WTC11 (cell line): ENCODE results near the gene S1PR3. TPM values are rescaled to one million over a fixed set of nuclear protein-coding genes. Genes with fewer than 3 reads are reported as not detected.

ENCODE experiments used
- ATAC-seq: fragments of 200-7000 bp; cut with Tn5 transposase; 2 replicates; pipeline ENCODE4 v1.10.0; 2021; ENCODE audit warnings: mild to moderate bottlenecking, moderate library complexity
- CTCF ChIA-PET: fragments of 300-600 bp; sonication (Branson Sonifier 250); formaldehyde crosslinking; loops from one replicate; lab custom pipeline; 2021; ENCODE audit warnings: antibody characterized with exemption; lab: Charles Lee
- POLR2A ChIA-PET: fragments of 350-600 bp; sonication (Branson Sonifier 250); formaldehyde crosslinking; loops from one replicate; lab custom pipeline; 2021; ENCODE audit warnings: antibody characterized with exemption; lab: Charles Lee
- DNase-seq: peaks from one replicate; pipeline ENCODE4 v3.0.0; 2021; ENCODE audit warnings: low spot score
- H3K27ac Mint-ChIP-seq: 2 replicates; pipeline ENCODE4 v1.8.0; 2021; ENCODE audit warnings: mixed read lengths
- H3K27me3 Mint-ChIP-seq: 2 replicates; pipeline ENCODE4 v1.8.0; 2021; ENCODE audit warnings: low read depth, mild to moderate bottlenecking, moderate library complexity, mixed read lengths
- H3K36me3 Mint-ChIP-seq: 2 replicates; pipeline ENCODE4 v1.8.0; 2021; ENCODE audit warnings: mixed read lengths
- H3K4me1 Mint-ChIP-seq: 2 replicates; pipeline ENCODE4 v1.8.0; 2022; ENCODE audit warnings: mixed read lengths
- H3K4me3 Mint-ChIP-seq: 2 replicates; pipeline ENCODE4 v1.8.0; 2021; ENCODE audit warnings: mild to moderate bottlenecking, moderate library complexity, mixed read lengths
- H3K9me3 Mint-ChIP-seq: 2 replicates; pipeline ENCODE4 v1.8.0; 2021; ENCODE audit warnings: mixed read lengths
- ATF6 ChIP-seq: sonication (generic); formaldehyde crosslinking; IDR thresholded peaks from 2 replicates; pipeline ENCODE4 v1.8.1; 2023; ENCODE audit warnings: mild to moderate bottlenecking, missing genetic modification reagents
- ELF4 ChIP-seq: sonication (generic); formaldehyde crosslinking; IDR thresholded peaks from 2 replicates; pipeline ENCODE4 v1.8.1; 2022; ENCODE audit warnings: low read depth, mild to moderate bottlenecking, moderate library complexity, missing genetic modification reagents
- ETV6 ChIP-seq: sonication (generic); formaldehyde crosslinking; IDR thresholded peaks from 2 replicates; pipeline ENCODE4 v1.8.1; 2022; ENCODE audit warnings: mild to moderate bottlenecking, missing genetic modification reagents
- FOXP1 ChIP-seq: sonication (generic); formaldehyde crosslinking; IDR thresholded peaks from 2 replicates; pipeline ENCODE4 v1.8.0; 2022; ENCODE audit warnings: missing genetic modification reagents, mild to moderate bottlenecking, moderate library complexity, borderline replicate concordance
- HMGXB4 ChIP-seq: sonication (generic); formaldehyde crosslinking; IDR thresholded peaks from 2 replicates; pipeline ENCODE4 v1.8.1; 2023; ENCODE audit warnings: mild to moderate bottlenecking, moderate library complexity, missing genetic modification reagents
- JAZF1 ChIP-seq: fragments of 250-450 bp; sonication (Bioruptor Pico); IDR thresholded peaks from 2 replicates; pipeline ENCODE4 v1.9.0; 2021; ENCODE audit warnings: moderate library complexity, mild to moderate bottlenecking, inconsistent platforms
- MLX ChIP-seq: sonication (generic); formaldehyde crosslinking; IDR thresholded peaks from 2 replicates; pipeline ENCODE4 v1.8.1; 2023; ENCODE audit warnings: mild to moderate bottlenecking, missing genetic modification reagents, moderate library complexity
- NFATC4 ChIP-seq: fragments of 250-450 bp; sonication (Bioruptor Pico); IDR thresholded peaks from 2 replicates; pipeline ENCODE4 v1.9.0; 2021; ENCODE audit warnings: mild to moderate bottlenecking
- NFYB ChIP-seq: sonication (generic); formaldehyde crosslinking; conservative IDR thresholded peaks from 2 replicates; pipeline ENCODE4 v1.8.0; 2022; ENCODE audit warnings: low read depth, missing genetic modification reagents
- NR2C2 ChIP-seq: sonication (generic); formaldehyde crosslinking; IDR thresholded peaks from 2 replicates; pipeline ENCODE4 v1.8.0; 2022; ENCODE audit warnings: mild to moderate bottlenecking, missing genetic modification reagents
- NR3C1 ChIP-seq: sonication (generic); formaldehyde crosslinking; conservative IDR thresholded peaks from 2 replicates; pipeline ENCODE4 v1.8.1; 2023; ENCODE audit warnings: low read depth, mild to moderate bottlenecking, missing genetic modification reagents
- PRRX2 ChIP-seq: fragments of 250-450 bp; sonication (Bioruptor Pico); IDR thresholded peaks from 2 replicates; pipeline ENCODE4 v1.8.0; 2021; ENCODE audit warnings: mild to moderate bottlenecking
- RORB ChIP-seq: fragments of 250-450 bp; sonication (Bioruptor Pico); IDR thresholded peaks from 2 replicates; pipeline ENCODE4 v1.9.0; 2021; ENCODE audit warnings: mild to moderate bottlenecking
- TEAD4 ChIP-seq: sonication (generic); formaldehyde crosslinking; IDR thresholded peaks from 2 replicates; pipeline ENCODE4 v1.8.0; 2022; ENCODE audit warnings: mild to moderate bottlenecking, missing genetic modification reagents
- ZNF219 ChIP-seq: sonication (generic); formaldehyde crosslinking; IDR thresholded peaks from 2 replicates; pipeline ENCODE4 v1.8.0; 2023; ENCODE audit warnings: missing genetic modification reagents, mild to moderate bottlenecking, borderline replicate concordance
- ZNF416 ChIP-seq: fragments of 250-450 bp; sonication (Bioruptor Pico); IDR thresholded peaks from 2 replicates; pipeline ENCODE4 v1.9.0; 2021; ENCODE audit warnings: mild to moderate bottlenecking, inconsistent platforms
- ZNF532 ChIP-seq: fragments of 250-450 bp; sonication (Bioruptor Pico); IDR thresholded peaks from 2 replicates; pipeline ENCODE4 v1.9.0; 2021; ENCODE audit warnings: mild to moderate bottlenecking, borderline replicate concordance
- ZNF671 ChIP-seq: fragments of 250-450 bp; sonication (Bioruptor Pico); IDR thresholded peaks from 2 replicates; pipeline ENCODE4 v1.8.0; 2021; ENCODE audit warnings: mild to moderate bottlenecking
- total RNA-seq: library from RNA; stranded (reverse); gene quantifications from 3 replicates; pipeline ENCODE4 v1.2.3, GENCODE V29; 2021
- TF ChIP-seq, protein P1 (sequence below): sonication (generic); formaldehyde crosslinking; IDR thresholded peaks from 2 replicates; pipeline ENCODE4 v1.8.0; 2022; ENCODE audit warnings: missing genetic modification reagents
- TF ChIP-seq, protein P2 (sequence below): fragments of 250-450 bp; sonication (Bioruptor Pico); conservative IDR thresholded peaks from 2 replicates; pipeline ENCODE4 v1.9.0; 2021; ENCODE audit warnings: mild to moderate bottlenecking
- TF ChIP-seq, protein P3 (sequence below): sonication (generic); formaldehyde crosslinking; conservative IDR thresholded peaks from 2 replicates; pipeline ENCODE4 v1.8.1; 2022; ENCODE audit warnings: mild to moderate bottlenecking, missing genetic modification reagents

The S1PR3 gene
- total RNA-seq, 1 experiment from 2014 or later: 7.1 TPM

- no peak for TF ChIP-seq ZNF532 (CRISPR knock-in tag)
- TF ChIP-seq HMGXB4 (CRISPR knock-in tag): peak; percentile 63; the same call in 1 of the 2 replicates
- TF ChIP-seq ATF6 (CRISPR knock-in tag): no peak
- no peak for TF ChIP-seq NFATC4 (CRISPR knock-in tag)
- TF ChIP-seq, protein P1, sequence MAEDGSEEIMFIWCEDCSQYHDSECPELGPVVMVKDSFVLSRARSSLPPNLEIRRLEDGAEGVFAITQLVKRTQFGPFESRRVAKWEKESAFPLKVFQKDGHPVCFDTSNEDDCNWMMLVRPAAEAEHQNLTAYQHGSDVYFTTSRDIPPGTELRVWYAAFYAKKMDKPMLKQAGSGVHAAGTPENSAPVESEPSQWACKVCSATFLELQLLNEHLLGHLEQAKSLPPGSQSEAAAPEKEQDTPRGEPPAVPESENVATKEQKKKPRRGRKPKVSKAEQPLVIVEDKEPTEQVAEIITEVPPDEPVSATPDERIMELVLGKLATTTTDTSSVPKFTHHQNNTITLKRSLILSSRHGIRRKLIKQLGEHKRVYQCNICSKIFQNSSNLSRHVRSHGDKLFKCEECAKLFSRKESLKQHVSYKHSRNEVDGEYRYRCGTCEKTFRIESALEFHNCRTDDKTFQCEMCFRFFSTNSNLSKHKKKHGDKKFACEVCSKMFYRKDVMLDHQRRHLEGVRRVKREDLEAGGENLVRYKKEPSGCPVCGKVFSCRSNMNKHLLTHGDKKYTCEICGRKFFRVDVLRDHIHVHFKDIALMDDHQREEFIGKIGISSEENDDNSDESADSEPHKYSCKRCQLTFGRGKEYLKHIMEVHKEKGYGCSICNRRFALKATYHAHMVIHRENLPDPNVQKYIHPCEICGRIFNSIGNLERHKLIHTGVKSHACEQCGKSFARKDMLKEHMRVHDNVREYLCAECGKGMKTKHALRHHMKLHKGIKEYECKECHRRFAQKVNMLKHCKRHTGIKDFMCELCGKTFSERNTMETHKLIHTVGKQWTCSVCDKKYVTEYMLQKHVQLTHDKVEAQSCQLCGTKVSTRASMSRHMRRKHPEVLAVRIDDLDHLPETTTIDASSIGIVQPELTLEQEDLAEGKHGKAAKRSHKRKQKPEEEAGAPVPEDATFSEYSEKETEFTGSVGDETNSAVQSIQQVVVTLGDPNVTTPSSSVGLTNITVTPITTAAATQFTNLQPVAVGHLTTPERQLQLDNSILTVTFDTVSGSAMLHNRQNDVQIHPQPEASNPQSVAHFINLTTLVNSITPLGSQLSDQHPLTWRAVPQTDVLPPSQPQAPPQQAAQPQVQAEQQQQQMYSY: no peak
- no peak for TF ChIP-seq TEAD4 (CRISPR knock-in tag)
- peak; percentile 46; the same call in 1 of the 2 replicates for TF ChIP-seq ETV6
- no peak for TF ChIP-seq NFYB (CRISPR knock-in tag)
- no peak for TF ChIP-seq ELF4 (CRISPR knock-in tag)
- no peak for TF ChIP-seq PRRX2
- TF ChIP-seq, all 79 proteins: peak for 3
Observed at GRCh38 chr9:88990729-88991065, 571 bp upstream of the S1PR3 start (continued).

DNA sequence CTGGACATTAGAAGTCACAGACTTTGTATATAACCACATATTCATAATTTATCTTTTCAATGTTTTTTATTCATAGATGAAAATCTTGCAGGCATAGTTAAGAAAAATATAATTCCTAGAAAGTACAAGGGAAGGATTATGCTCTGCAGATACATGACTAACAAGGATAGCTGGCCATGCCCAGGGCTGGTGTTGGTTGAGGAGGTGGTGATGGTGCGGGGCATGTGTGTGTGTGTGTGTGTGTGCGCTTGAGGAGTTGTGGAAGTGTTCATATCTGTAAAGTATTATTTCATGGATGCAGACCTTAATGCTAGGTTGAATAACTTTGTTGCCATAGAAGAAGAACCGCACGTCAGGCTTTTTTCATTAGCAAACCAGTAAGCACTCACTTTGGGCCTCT lies 1.3 kb downstream of the S1PR3 start:
- Mint-ChIP-seq H3K27ac (no peak overlapping the region), H3K27me3 (peaks cover 18% of the 10 kb centered on the region), H3K36me3 (0 out of 2 replicates have a peak, but pooled peaks cover under 1% of the 10 kb centered on the region), H3K4me1 (peaks cover 34% of the 10 kb centered on the region), H3K9me3 (peaks cover 2% of the 10 kb centered on the region), H3K4me3 (peak overlapping the region; percentile 91)
- ChIA-PET CTCF (interaction anchor here (1.4 to 2.6 kb wide), 2 partner anchors 8 to 332 kb away, joined by 3 to 13 read pairs; no protein-coding TSS in a partner anchor), POLR2A (no interaction called here)
- DNase-seq: no peak
- no peak for ATAC-seq
- TF ChIP-seq NR3C1: no peak
- no peak for TF ChIP-seq FOXP1 (CRISPR knock-in tag)
- TF ChIP-seq RORB (CRISPR knock-in tag): no peak
- TF ChIP-seq, protein P2, sequence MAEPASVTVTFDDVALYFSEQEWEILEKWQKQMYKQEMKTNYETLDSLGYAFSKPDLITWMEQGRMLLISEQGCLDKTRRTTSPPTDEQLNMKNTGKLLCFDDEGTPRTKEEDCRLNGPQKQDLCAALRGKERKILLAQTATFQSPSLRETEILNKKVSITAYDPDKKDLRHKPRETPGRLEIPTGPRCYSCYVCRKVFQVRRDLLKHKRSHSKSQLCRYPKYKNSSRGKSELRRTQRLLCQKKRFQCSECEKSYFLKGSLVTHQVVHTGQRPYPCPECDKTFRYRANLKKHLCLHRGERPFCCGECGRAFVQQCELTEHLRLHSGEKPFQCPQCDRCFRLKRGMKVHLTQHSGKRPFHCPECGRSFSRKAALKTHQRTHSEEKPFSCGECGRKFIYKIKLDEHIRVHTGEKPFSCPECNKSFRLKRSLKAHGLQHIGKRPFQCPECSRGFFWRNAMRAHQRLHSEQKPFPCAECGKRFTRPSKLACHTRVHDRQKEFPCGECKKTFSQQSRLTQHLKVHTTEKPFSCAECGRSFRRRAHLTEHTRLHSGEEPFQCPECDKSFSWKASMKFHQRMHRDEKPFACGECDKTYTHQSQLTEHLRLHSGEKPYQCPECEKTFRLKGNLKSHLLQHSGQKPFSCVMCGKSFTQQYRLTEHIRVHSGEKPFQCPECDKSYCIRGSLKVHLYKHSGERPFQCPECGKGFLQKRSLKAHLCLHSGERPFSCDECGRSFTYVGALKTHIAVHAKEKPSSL (CRISPR knock-in tag): no peak
- TF ChIP-seq ZNF671 (CRISPR knock-in tag): no peak
- TF ChIP-seq MLX (CRISPR knock-in tag): no peak
- TF ChIP-seq JAZF1 (CRISPR knock-in tag): no peak
- no peak for TF ChIP-seq NR2C2 (CRISPR knock-in tag)
- TF ChIP-seq ZNF416 (CRISPR knock-in tag): no peak
- TF ChIP-seq ZNF219 (CRISPR knock-in tag): no peak
- TF ChIP-seq, protein P3, sequence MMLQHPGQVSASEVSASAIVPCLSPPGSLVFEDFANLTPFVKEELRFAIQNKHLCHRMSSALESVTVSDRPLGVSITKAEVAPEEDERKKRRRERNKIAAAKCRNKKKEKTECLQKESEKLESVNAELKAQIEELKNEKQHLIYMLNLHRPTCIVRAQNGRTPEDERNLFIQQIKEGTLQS (CRISPR knock-in tag): no peak
